ENCODE results near the gene INMT. TPM values are rescaled to one million over a fixed set of nuclear protein-coding genes. Genes with fewer than 3 reads are reported as not detected.

Gene INMT
- total and polyA plus RNA-seq, 2 donors (not counting 1 experiment from before 2014, with no cell fraction given) = 0.15 TPM; not detected in 1

- intact Hi-C loops (cut with micrococcal nuclease) = no loop called here
- POLR2A ChIA-PET = no interaction called here
- Histone ChIP-seq H3K79me2 (ENCODE audit: control insufficient read depth, insufficient read depth, low read length) (no peaks in the 10 kb centered on the region), H3K9me3 (ENCODE audit: control extremely low read depth in 1 of 3, control insufficient read depth in 2 of 3, insufficient read depth in 1 of 3, low read length in 2 of 3) (no peaks in the 10 kb centered on the region), H3K4me3 (ENCODE audit: control extremely low read depth in 1 of 5, extremely low read depth in 1 of 5, insufficient read depth in 1 of 5, low read depth in 2 of 5, low read length in 4 of 5) (no peak overlapping the region), H2AFZ (ENCODE audit: insufficient read depth, low read depth, low read length, poor library complexity, severe bottlenecking) (no peak overlapping the region), H3K27me3 (replicated peaks in 1 of 4; ENCODE audit: control extremely low read depth in 1 of 4, control insufficient read depth in 3 of 4, insufficient read depth in 4 of 4, low read length in 3 of 4) (peaks cover 0 to 12% (median 4%) of the 10 kb centered on the region in 4 experiments), H4K20me1 (ENCODE audit: control insufficient read depth, insufficient read depth, low read length, poor library complexity, severe bottlenecking) (no peaks in the 10 kb centered on the region), H3K9ac (ENCODE audit: low read length) (no peak overlapping the region), H3K4me1 (ENCODE audit: control insufficient read depth in 2 of 2, insufficient read depth in 2 of 2, low read length in 2 of 2) (no peaks in the 10 kb centered on the region), H3K27ac (ENCODE audit: low read length in 2 of 2) (no peak overlapping the region), H3K4me2 (replicated peaks; ENCODE audit: low read depth, low read length, poor library complexity, severe bottlenecking) (no peak overlapping the region), H3K36me3 (replicated peaks in 1 of 2; ENCODE audit: control extremely low read depth in 1 of 2, control insufficient read depth in 1 of 2, extremely low read depth in 1 of 2, insufficient read depth in 2 of 2, low read length in 1 of 2) (no peaks in the 10 kb centered on the region)
- no peak for ATAC-seq (ENCODE audit: low read depth)
- CTCF ChIA-PET = no interaction called here
- H3K27me3 Mint-ChIP-seq = peaks cover 22% of the 10 kb centered on the region
- 94% methylated on average over 8 of the region's 13 CpGs for WGBS (ENCODE audit: insufficient coverage)
- H3K9me3 Mint-ChIP-seq (ENCODE audit: insufficient read depth) = no peaks in the 10 kb centered on the region
- no peaks in the 10 kb centered on the region for H3K4me1 Mint-ChIP-seq
- no peak overlapping the region for H3K4me3 Mint-ChIP-seq
- H3K27ac Mint-ChIP-seq = no peak overlapping the region
- DNase-seq = no peak
- TF ChIP-seq CTCF (IDR thresholded peaks at IDR 0.05) (no peak), EZH2 (IDR thresholded peaks at IDR 0.05; ENCODE audit: borderline replicate concordance, insufficient read depth, low read depth, low read length, poor library complexity, severe bottlenecking) (no peak)
Observed at GRCh38 chr7:30761214-30762156, 9.6 kb downstream of the INMT start.
